GM12892 (cell line): ENCODE results near the gene CYP27A1.

ENCODE experiments used
- POLR2A ChIP-seq: IDR thresholded peaks from 2 replicates; pipeline ENCODE4 v1.6.1; 2011; ENCODE audit warnings: low read depth, low read length, control low read depth
- POLR2AphosphoS5 ChIP-seq: IDR thresholded peaks from 2 replicates; pipeline ENCODE4 v1.6.1; 2011; ENCODE audit warnings: low read depth, low read length, control low read depth
- TAF1 ChIP-seq: IDR thresholded peaks from 2 replicates; pipeline ENCODE4 v1.6.1; 2011; ENCODE audit warnings: low read depth, mild to moderate bottlenecking, control low read depth, low read length, borderline replicate concordance

DNA sequence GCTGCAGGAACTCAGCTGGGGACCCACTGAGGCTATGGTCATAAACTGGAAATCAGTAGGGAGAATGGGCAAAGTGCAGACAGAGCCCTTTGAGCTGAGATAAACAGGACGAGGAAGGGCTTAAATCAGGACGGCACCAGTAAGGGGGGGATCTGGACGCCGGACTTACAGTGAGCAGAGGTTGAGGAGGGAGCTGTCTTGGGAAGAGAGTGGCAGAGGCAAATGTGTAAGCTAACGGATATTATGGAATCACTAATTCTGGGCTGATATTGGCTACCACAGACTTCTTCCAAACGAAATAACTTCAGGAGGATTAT is 539 bp downstream of the CYP27A1 start:
- TF ChIP-seq TAF1 (no peak), POLR2AphosphoS5 (no peak), POLR2A (no peak)
